Thyroid gland (tissue), 4 donors: Measurements from ENCODE around the gene LTN1. TPM values are rescaled to one million over a fixed set of nuclear protein-coding genes. Genes with fewer than 3 reads are reported as not detected.

Source experiments
- DNase-seq, 2 donors: peaks; one replicate each; pipeline ENCODE4 v3.0.0-alpha.2; 2019
- H3K27ac ChIP-seq, 3 donors: fragments of 200-600 bp; sonication (generic); 1 replicate in 2 of 3; 2 replicates in 1 of 3; pipeline ENCODE4 v1.5.1; 2016 to 2019; ENCODE audit warnings: mild to moderate bottlenecking in 1 of 3, moderate library complexity in 1 of 3
- H3K27me3 ChIP-seq: fragments of 200-600 bp; sonication (generic); one replicate; pipeline ENCODE4 v1.5.1; 2019
- H3K36me3 ChIP-seq, 2 donors: fragments of 200-600 bp; sonication (generic); one replicate each; pipeline ENCODE4 v1.5.1; 2016 to 2019
- H3K4me1 ChIP-seq, 2 donors: fragments of 200-600 bp; sonication (generic); one replicate each; pipeline ENCODE4 v1.5.1; 2017 to 2019
- H3K4me3 ChIP-seq, 3 donors: fragments of 200-600 bp; sonication (generic); replicated peaks in 1 of 3; 1 replicate in 2 of 3; 2 replicates in 1 of 3; pipeline ENCODE4 v1.5.1; 2016; ENCODE audit warnings: mild to moderate bottlenecking in 1 of 3
- H3K9me3 ChIP-seq: fragments of 200-600 bp; sonication (generic); one replicate; pipeline ENCODE4 v1.5.1; 2017
- POLR2A ChIP-seq, 2 donors: fragments of 450-650 bp; IDR thresholded peaks; one replicate each; pipeline ENCODE4 v1.6.1; 2017; ENCODE audit warnings: antibody characterized with exemption in 2 of 2, mild to moderate bottlenecking in 2 of 2, moderate library complexity in 1 of 2
- WGBS, 2 donors: methylation state at CpG; one replicate each; pipeline ENCODE4 v1.1.5; 2017; 5-methylcytosine and 5-hydroxymethylcytosine counted together
- intact Hi-C: fragments of 100-400 bp; cut with DNase I; formaldehyde crosslinking; loops from one replicate; pipeline ENCODE4 v1.15.1; 2023
- total RNA-seq, 4 donors: library from RNA; depleted of rRNA; stranded (reverse); fragments of >200 nt; gene quantifications; one replicate each; pipeline ENCODE4 v1.2.3, GENCODE V29; 2016
- TF ChIP-seq, protein P1 (sequence below), 6 experiments: fragments of 200-600 bp in 3 of 6; fragments of 450-650 bp in 3 of 6; sonication (generic) in 3 of 6; IDR thresholded peaks; one replicate each; pipeline ENCODE4 v1.5.1; 2016 to 2019; ENCODE audit warnings: antibody characterized with exemption in 6 of 6, mild to moderate bottlenecking in 2 of 6, inconsistent platforms in 1 of 6, moderate library complexity in 1 of 6

LTN1 gene
- total RNA-seq, 4 donors from 2014 or later: 25.5 to 45.3 (median 28.8) TPM

DNA sequence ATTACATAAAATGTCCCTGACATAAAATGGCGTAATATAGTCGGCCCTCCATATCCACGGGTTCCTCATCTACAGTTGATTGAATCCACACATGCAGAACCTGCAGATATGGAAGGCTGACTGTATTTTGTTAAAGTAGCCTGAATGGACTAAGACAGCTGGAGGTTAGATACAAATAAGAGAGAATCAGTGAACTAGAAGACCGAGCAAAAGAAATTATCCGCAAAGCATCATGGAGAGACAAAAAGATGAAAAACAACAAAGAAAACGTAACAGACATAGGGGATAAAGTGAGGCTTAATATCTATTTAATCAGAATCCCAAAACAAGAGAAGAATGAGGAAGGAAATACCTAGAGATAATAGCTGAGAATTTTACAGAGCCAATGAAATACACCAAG, 20.3 kb downstream of the LTN1 start:
- TF ChIP-seq, protein P1, sequence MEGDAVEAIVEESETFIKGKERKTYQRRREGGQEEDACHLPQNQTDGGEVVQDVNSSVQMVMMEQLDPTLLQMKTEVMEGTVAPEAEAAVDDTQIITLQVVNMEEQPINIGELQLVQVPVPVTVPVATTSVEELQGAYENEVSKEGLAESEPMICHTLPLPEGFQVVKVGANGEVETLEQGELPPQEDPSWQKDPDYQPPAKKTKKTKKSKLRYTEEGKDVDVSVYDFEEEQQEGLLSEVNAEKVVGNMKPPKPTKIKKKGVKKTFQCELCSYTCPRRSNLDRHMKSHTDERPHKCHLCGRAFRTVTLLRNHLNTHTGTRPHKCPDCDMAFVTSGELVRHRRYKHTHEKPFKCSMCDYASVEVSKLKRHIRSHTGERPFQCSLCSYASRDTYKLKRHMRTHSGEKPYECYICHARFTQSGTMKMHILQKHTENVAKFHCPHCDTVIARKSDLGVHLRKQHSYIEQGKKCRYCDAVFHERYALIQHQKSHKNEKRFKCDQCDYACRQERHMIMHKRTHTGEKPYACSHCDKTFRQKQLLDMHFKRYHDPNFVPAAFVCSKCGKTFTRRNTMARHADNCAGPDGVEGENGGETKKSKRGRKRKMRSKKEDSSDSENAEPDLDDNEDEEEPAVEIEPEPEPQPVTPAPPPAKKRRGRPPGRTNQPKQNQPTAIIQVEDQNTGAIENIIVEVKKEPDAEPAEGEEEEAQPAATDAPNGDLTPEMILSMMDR (IDR thresholded peaks at IDR 0.05): no peak
- TF ChIP-seq POLR2A (IDR thresholded peaks at IDR 0.05): no peak
- intact Hi-C loops: no loop called here
- peaks cover 29 to 41% of the 10 kb centered on the region in 2 donors for H3K36me3 ChIP-seq

DNA sequence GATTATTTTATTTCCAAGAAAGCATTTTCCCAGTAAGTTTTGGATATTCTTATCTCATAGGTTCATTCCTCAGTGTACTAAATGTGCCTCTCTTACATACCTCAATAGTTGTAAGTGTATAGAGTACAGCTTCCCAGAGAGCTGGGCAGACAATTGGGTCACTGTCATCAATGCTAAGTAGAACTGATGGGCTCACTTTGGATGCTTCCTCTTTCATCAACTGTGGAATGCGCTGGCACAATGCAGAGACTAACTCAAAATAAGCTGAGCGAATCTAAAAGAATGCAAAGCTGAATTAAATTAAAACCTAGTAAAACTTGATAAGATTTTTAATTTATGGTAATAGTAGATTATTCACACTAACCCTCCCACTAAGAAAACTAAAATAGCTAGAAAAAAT, 21.5 kb downstream of the LTN1 start:
- Histone ChIP-seq H3K4me3 (no peak overlapping the region), H3K27ac (no peak overlapping the region)
- 97 to 99% methylated on average over 2 of the region's 2 CpGs for WGBS, 2 donors

More for the DNA sequence above, 20.3 kb downstream of the LTN1 start:
- H3K9me3 ChIP-seq: no peaks in the 10 kb centered on the region
- no peak overlapping the region for H3K27ac ChIP-seq
- DNase-seq: no peak
- H3K4me1 ChIP-seq: no peaks in the 10 kb centered on the region
- no peaks in the 10 kb centered on the region for H3K27me3 ChIP-seq
- no peak overlapping the region for H3K4me3 ChIP-seq
- WGBS, 2 donors: 90 to 96% methylated on average over 6 of the region's 6 CpGs

DNA sequence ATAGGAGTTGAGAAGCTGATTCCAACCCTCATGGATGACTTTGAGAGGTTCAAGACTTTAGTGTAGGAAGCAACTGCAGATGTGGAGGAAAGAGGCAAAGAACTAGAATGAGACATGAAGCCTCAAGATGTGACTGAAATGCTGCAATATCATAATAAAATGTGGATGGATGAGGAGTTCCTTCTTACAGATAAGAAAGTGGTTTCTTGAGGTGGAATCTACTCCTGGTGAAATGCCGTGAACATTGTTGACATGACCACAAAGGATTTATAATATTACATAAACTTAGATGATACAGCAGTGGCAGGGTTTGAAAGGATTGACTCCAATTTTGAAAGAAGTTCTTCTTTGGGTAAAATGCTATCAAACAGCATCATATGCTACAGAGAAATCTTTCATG, 28.8 kb downstream of the LTN1 start:
- H3K4me1 ChIP-seq: no peaks in the 10 kb centered on the region
- H3K4me3 ChIP-seq: no peak overlapping the region
- intact Hi-C loops: no loop called here
- H3K27me3 ChIP-seq: no peaks in the 10 kb centered on the region
- no peaks in the 10 kb centered on the region for H3K9me3 ChIP-seq
- H3K36me3 ChIP-seq: peaks cover 29 to 56% of the 10 kb centered on the region in 2 donors
- H3K27ac ChIP-seq: no peak overlapping the region
- DNase-seq: no peak
- WGBS, 2 donors: 100% methylated on average over 1 of the region's 1 CpG
- TF ChIP-seq, protein P1 (IDR thresholded peaks at IDR 0.05): no peak
- TF ChIP-seq POLR2A (IDR thresholded peaks at IDR 0.05): no peak

More for the DNA sequence above, 21.5 kb downstream of the LTN1 start:
- Histone ChIP-seq H3K9me3 (no peaks in the 10 kb centered on the region), H3K36me3 (peaks cover 35 to 49% of the 10 kb centered on the region in 2 donors), H3K27me3 (no peaks in the 10 kb centered on the region), H3K4me1 (no peaks in the 10 kb centered on the region)
- intact Hi-C loops: no loop called here
- TF ChIP-seq POLR2A (IDR thresholded peaks at IDR 0.05): no peak
- DNase-seq: no peak

DNA sequence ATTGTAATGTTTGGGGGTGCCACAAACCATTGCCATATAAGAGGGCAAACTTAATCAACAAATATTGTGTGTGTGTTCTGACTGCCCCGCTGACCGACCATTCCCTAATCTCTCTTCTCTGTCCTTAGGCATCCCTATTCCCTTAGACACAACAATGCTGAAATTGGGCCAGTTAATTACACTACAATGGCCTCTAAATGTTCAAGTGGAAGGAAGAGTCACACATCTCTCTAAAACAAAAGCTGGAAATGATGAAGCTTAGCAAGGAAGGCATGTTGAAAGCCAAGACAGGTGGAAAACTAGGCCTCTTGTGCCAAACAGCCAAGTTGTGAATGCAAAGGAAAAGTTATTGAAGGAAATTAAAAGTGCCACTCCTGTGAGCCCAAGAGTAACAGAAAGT, 30.2 kb downstream of the LTN1 start:
- WGBS, 2 donors: 85 to 92% methylated on average over 2 of the region's 2 CpGs
- no peaks in the 10 kb centered on the region for H3K27me3 ChIP-seq
- no peak for DNase-seq
- H3K4me1 ChIP-seq: no peaks in the 10 kb centered on the region
- TF ChIP-seq, protein P1 (IDR thresholded peaks at IDR 0.05): no peak
- TF ChIP-seq POLR2A (IDR thresholded peaks at IDR 0.05): no peak
- intact Hi-C loops: no loop called here
- H3K36me3 ChIP-seq: peaks cover 15 to 44% of the 10 kb centered on the region in 2 donors
- H3K27ac ChIP-seq: no peak overlapping the region
- H3K9me3 ChIP-seq: no peaks in the 10 kb centered on the region
- H3K4me3 ChIP-seq: no peak overlapping the region

DNA sequence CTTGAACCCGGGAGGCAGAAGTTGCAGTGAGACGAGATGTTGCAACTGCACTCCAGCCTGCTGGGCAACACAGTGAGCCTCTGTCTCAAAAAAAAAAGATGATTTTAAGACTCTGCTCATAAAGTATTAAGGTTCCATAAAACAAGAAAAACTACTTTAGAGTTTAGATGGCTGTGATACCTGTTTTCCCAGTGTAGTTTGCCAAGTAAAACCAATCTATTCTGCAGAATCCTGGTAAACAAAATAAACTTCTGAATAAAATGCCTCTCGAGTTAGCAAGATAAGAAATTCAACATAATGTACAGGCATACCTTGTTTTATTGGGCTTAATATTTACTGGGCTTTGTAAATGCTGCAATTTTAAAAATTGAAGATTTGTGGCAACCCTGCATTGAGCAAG, 30.8 kb downstream of the LTN1 start:
- peaks cover 10 to 39% of the 10 kb centered on the region in 2 donors for H3K36me3 ChIP-seq
- no peak for TF ChIP-seq POLR2A (IDR thresholded peaks at IDR 0.05)
- TF ChIP-seq, protein P1 (IDR thresholded peaks at IDR 0.05): no peak
- intact Hi-C loops: no loop called here

DNA sequence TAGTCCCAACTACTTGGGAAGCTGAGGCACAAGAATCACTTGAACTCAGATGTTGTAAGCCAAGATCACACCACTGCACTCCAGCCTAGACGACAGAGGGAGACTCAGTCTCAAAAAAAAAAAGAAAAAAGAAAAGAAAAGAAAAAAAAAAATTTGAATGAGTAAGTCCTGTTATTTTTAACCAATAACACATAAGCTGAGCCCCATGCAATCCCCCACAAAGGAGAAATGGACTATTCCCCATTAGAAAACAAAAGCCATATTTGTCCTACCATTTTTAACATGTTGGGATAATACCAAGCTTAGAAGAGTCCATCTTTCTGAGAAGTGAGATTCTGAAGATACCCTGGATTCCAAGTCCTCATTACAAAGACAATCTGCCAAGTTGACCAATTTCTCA, 32.4 kb downstream of the LTN1 start:
- Histone ChIP-seq H3K9me3 (no peaks in the 10 kb centered on the region), H3K4me1 (no peaks in the 10 kb centered on the region), H3K36me3 (peaks cover 8 to 23% of the 10 kb centered on the region in 2 donors), H3K27me3 (no peaks in the 10 kb centered on the region), H3K27ac (no peak overlapping the region), H3K4me3 (no peak overlapping the region)
- DNase-seq: no peak
- 93 to 100% methylated on average over 1 of the region's 1 CpG for WGBS, 2 donors
- TF ChIP-seq POLR2A (IDR thresholded peaks at IDR 0.05): no peak
- TF ChIP-seq, protein P1 (IDR thresholded peaks at IDR 0.05): no peak
- intact Hi-C loops: no loop called here

More for the DNA sequence above, 30.8 kb downstream of the LTN1 start:
- Histone ChIP-seq H3K4me3 (no peak overlapping the region), H3K4me1 (no peaks in the 10 kb centered on the region), H3K27ac (no peak overlapping the region), H3K27me3 (no peaks in the 10 kb centered on the region), H3K9me3 (no peaks in the 10 kb centered on the region)
- 81 to 86% methylated on average over 3 of the region's 3 CpGs for WGBS, 2 donors
- no peak for DNase-seq
